GM12865 (cell line): ENCODE results near the gene COL4A5.
"Not testable (repeated sequence)": the region's sequence is repeated elsewhere in the genome, so short reads cannot be mapped to it uniquely, and the experiment has no call there.

Source experiments
- DNase-seq: peaks from one replicate; pipeline ENCODE4 v3.0.0; 2010; ENCODE audit warnings: low read depth
- H3K4me3 ChIP-seq: 2 replicates; pipeline ENCODE4 v1.5.1; 2011; ENCODE audit warnings: mild to moderate bottlenecking, low read depth, low read length, control low read depth
- CTCF ChIP-seq: IDR thresholded peaks from 2 replicates; pipeline ENCODE4 v1.5.1; 2011; ENCODE audit warnings: low read length, control low read depth, low read depth, inconsistent platforms; ENCODE audit not compliant: insufficient read depth; ENCODE audit errors: missing control alignments

The COL4A5 gene

GRCh38 chrX:108453841-108454240 lies 14.2 kb downstream of the COL4A5 start:
- no peak overlapping the region for H3K4me3 ChIP-seq
- TF ChIP-seq CTCF: no peak
- no peak for DNase-seq

DNA sequence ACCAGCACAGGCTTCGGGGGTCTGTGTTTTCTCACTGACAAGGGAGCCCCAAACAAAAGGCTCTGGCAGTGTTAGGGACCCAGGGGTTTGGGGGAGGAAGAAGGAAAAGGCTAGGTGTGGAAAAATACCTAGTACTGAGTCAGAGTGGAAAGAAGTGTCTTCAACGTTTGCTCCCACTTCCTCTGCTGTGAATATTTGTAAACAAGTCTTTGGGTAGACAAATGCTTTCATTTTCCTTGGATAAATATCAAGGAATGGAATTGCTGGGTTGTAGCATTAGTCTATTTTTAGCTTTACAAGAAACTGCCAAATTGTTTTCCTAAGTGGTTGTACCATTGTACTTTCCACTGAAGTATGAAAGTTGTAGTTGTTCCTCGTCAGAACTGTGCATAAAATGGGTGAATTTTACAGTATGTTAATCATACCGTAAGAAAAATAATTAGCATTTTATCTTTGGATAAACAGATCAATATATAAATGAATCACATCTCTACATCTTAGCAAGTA lies 17.4 kb downstream of the COL4A5 start:
- DNase-seq: no peak
- no peak overlapping the region for H3K4me3 ChIP-seq
- TF ChIP-seq CTCF: no peak

GRCh38 chrX:108464604-108465003 lies 25.0 kb downstream of the COL4A5 start:
- H3K4me3 ChIP-seq: no peak overlapping the region
- DNase-seq: no peak
- no peak for TF ChIP-seq CTCF

- TF ChIP-seq CTCF: no peak
- no peak for DNase-seq
Measured at GRCh38 chrX:108468486-108468885, 28.8 kb downstream of the COL4A5 start.

DNA sequence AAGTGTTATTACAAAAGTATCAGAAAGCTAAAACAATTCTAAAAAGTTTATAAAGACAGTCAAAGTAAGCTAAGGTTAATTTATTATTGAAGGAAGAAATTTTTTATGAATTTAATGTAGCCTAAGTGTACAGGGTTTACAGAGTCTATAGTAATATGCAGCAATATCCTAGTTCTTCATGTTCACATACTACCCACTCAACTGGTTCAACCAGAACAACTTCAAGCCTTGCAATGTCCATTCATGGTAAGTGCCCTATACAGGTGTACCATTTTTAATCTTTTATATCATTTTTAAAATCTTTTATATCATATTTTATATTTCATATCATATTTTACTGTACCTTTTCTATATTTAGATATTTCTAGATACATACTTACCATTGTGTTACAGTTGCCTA lies 34.3 kb downstream of the COL4A5 start:
- DNase-seq: no peak
- TF ChIP-seq CTCF: no peak
- no peak overlapping the region for H3K4me3 ChIP-seq

More at GRCh38 chrX:108468486-108468885, 28.8 kb downstream of the COL4A5 start:
- no peak overlapping the region for H3K4me3 ChIP-seq

DNA sequence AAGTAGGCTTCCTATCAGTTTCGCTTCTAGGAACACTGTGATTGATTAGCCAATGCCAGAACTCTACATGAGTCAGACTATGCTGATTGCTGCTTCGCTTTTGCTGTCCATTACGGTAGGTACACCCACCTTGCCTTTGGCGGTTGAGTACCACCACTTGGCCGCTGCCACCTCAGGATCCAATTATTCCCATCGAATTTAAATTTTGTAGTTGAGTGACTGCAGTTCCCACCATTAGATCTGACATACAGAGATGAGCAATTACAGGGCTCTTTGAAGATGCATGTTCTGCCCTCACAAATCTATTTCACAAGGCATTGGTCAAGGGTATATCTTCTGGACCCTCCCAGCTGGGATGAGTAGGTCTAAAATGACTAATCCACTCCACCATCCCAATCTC lies 41.9 kb downstream of the COL4A5 start:
- not testable (repeated sequence) for DNase-seq, H3K4me3 ChIP-seq

DNA sequence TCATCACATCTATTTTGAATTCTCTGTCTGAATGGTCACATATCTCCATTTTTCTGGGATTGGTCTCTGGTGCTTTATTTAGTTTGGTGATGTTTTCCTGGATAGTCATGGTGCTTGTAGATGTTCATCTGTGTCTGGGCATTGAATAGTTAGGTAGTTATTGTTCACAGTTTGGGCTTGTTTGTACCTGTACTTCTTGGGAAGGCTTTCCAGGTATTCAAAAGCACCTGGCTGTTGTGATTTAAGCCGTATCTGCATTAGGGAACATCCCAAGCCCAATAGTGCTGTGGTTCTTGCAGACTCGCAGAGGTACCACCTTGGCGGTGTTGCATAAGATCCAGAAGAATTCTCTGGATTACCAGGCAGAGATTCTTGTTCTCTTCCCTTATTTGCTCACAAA lies 44.6 kb downstream of the COL4A5 start:
- no peak for DNase-seq
- no peak overlapping the region for H3K4me3 ChIP-seq
- TF ChIP-seq CTCF: no peak
